GM13977 (cell line): ENCODE measurements around the gene ATXN1.
"Not testable (repeated sequence)": the region's sequence is repeated elsewhere in the genome, so short reads cannot be mapped to it uniquely, and the experiment has no call there.

Experiments
- DNase-seq: peaks from one replicate; pipeline ENCODE4 v3.0.0; 2012; ENCODE audit warnings: low spot score
- CTCF ChIP-seq: IDR thresholded peaks from 2 replicates; pipeline ENCODE4 v1.5.1; 2012; ENCODE audit warnings: mild to moderate bottlenecking, control low read depth; ENCODE audit not compliant: insufficient read depth; ENCODE audit errors: extremely low read depth, missing control alignments
- in situ Hi-C: fragments of 300-500 bp; cut with MboI; formaldehyde crosslinking; loops from one replicate; pipeline ENCODE4 v1.12.0; 2022; ENCODE audit warnings: low sequenced_read_pairs, low pct_unique_long_range_greater_than_20kb, mixed read lengths, inconsistent platforms; ENCODE audit not compliant: unreplicated experiment

Gene ATXN1

GRCh38 chr6:16793828-16794412 lies 32.7 kb upstream of the ATXN1 start:
- TF ChIP-seq CTCF = no peak
- in situ Hi-C loops = loop anchor here (25.0 kb wide), 1 partner anchor 168 kb away; no protein-coding TSS in a partner anchor
- no peak for DNase-seq

- TF ChIP-seq CTCF = no peak
- in situ Hi-C loops = loop anchor here (25.0 kb wide), 1 partner anchor 173 kb away; no protein-coding TSS in a partner anchor
Observed at GRCh38 chr6:16789329-16790038, 28.2 kb upstream of the ATXN1 start.

GRCh38 chr6:16787128-16787682 lies 25.9 kb upstream of the ATXN1 start:
- no peak for DNase-seq
- in situ Hi-C loops = loop anchor here (25.0 kb wide), 1 partner anchor 175 kb away; no protein-coding TSS in a partner anchor
- no peak for TF ChIP-seq CTCF

More at GRCh38 chr6:16789329-16790038, 28.2 kb upstream of the ATXN1 start:
- no peak for DNase-seq

GRCh38 chr6:16785496-16785895 lies 24.2 kb upstream of the ATXN1 start:
- no peak for TF ChIP-seq CTCF
- DNase-seq = no peak
- in situ Hi-C loops = loop anchor here (25.0 kb wide), 1 partner anchor 177 kb away; no protein-coding TSS in a partner anchor

GRCh38 chr6:16784957-16785356 lies 23.7 kb upstream of the ATXN1 start:
- in situ Hi-C loops = loop anchor here (25.0 kb wide), 1 partner anchor 177 kb away; no protein-coding TSS in a partner anchor
- not testable (repeated sequence) for DNase-seq

DNA sequence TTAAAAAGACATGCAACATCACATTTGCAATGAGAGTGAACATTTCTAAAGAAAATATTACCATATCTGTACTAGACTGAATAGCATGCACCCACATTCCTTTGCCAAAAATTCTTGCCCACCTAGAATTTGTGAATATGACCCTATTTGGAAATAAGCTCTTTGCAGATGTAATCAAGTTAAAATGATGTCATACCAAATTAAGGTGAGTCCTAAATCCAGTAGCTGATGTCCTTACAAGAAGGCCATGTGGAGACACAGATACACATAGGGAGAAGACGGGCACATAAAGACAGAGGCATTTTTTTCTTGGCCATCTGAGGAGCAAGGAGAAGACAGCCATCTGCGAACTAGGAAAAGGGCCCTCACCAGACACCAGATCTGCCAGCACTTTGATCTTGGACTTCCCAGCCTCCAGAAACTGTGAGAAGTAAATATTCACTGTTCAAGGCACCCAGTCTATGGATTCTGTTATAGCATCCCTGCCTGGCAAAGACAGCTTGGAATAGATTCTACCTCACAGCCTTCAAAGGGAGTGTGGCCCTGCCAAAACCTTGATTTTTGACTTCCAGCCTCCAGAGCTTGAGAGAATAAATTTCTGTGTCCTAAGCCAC lies 22.8 kb upstream of the ATXN1 start:
- no peak for TF ChIP-seq CTCF
- DNase-seq = no peak
- in situ Hi-C loops = loop anchor here (25.0 kb wide), 1 partner anchor 178 kb away; no protein-coding TSS in a partner anchor
